HG02970 (cell line): ENCODE data around the gene RWDD2A.
A peak's percentile ranks its signal among the peaks of the same experiment; 100 is the strongest.

Experiments
- ATAC-seq: cut with Tn5 transposase; IDR thresholded peaks from one replicate; pipeline ENCODE4 v1.9.1; 2021; ENCODE audit warnings: mild to moderate bottlenecking, moderate library complexity, moderate number of reproducible peaks; ENCODE audit not compliant: unreplicated experiment, low FRiP score

The RWDD2A gene

GRCh38 chr6:83198486-83199172 is 5.5 kb downstream of the RWDD2A start:
- ATAC-seq: no peak

- no peak for ATAC-seq
Measured at GRCh38 chr6:83199173-83199862, 6.2 kb downstream of the RWDD2A start.

- no peak for ATAC-seq
Measured at GRCh38 chr6:83199863-83200225, 6.7 kb downstream of the RWDD2A start.

- no peak for ATAC-seq
Measured at GRCh38 chr6:83202031-83202430, 8.9 kb downstream of the RWDD2A start.

- peak; percentile 94 for ATAC-seq
Measured at GRCh38 chr6:83215131-83216047, 22.2 kb downstream of the RWDD2A start.

GRCh38 chr6:83216806-83217205 is 23.6 kb downstream of the RWDD2A start:
- ATAC-seq: no peak

- ATAC-seq: no peak
Measured at GRCh38 chr6:83218646-83219045, 25.5 kb downstream of the RWDD2A start.

GRCh38 chr6:83220121-83220520 is 27.0 kb downstream of the RWDD2A start:
- no peak for ATAC-seq

GRCh38 chr6:83221276-83221675 is 28.1 kb downstream of the RWDD2A start:
- no peak for ATAC-seq

GRCh38 chr6:83221889-83222479 is 28.8 kb downstream of the RWDD2A start:
- no peak for ATAC-seq

GRCh38 chr6:83226517-83226916 is 33.4 kb downstream of the RWDD2A start:
- ATAC-seq: no peak

GRCh38 chr6:83231146-83231545 is 38.0 kb downstream of the RWDD2A start:
- ATAC-seq: no peak

GRCh38 chr6:83247471-83247870 is 54.3 kb downstream of the RWDD2A start:
- ATAC-seq: no peak
